H1 (cell line): ENCODE results near the gene ZDHHC1. TPM values are rescaled to one million over a fixed set of nuclear protein-coding genes. Genes with fewer than 3 reads are reported as not detected.

ENCODE experiments used
- CTCF ChIA-PET: fragments of 300-600 bp; sonication (Branson Sonifier 250); formaldehyde crosslinking; loops from one replicate; lab custom pipeline; 2021; ENCODE audit not compliant: partially characterized antibody; lab: Charles Lee
- POLR2A ChIA-PET: fragments of 300-600 bp; sonication (Branson Sonifier 250); formaldehyde crosslinking; loops from one replicate; lab custom pipeline; 2021; ENCODE audit warnings: inconsistent platforms; ENCODE audit not compliant: partially characterized antibody; lab: Charles Lee
- DNase-seq, 2 experiments: peaks; one replicate each; pipeline versions ENCODE4 v3.0.0 to v3.0.0-alpha.2; 2010 to 2022; ENCODE audit warnings: low spot score in 2 of 2, low read depth in 1 of 2, mixed read lengths in 1 of 2
- FAIRE-seq: peaks from 2 replicates; lab custom pipeline; 2011; peaks lifted over from hg19 to GRCh38; lab: Jason Lieb, UNC
- H2AFZ ChIP-seq: 2 replicates; pipeline ENCODE4 v1.8.1; 2012; ENCODE audit warnings: low read length, inconsistent platforms
- H2AK5ac ChIP-seq: 2 replicates; pipeline ENCODE4 v1.6.1; 2013; ENCODE audit warnings: low read depth, low read length
- H2BK120ac ChIP-seq: replicated peaks from 2 replicates; pipeline ENCODE3; 2013; ENCODE audit warnings: low read depth, low read length, inconsistent platforms
- H2BK12ac ChIP-seq: 2 replicates; pipeline ENCODE4 v1.6.1; 2013; ENCODE audit warnings: low read depth, low read length
- H2BK15ac ChIP-seq: 2 replicates; pipeline ENCODE4 v1.6.1; 2013; ENCODE audit warnings: low read length
- H2BK20ac ChIP-seq: 2 replicates; pipeline ENCODE4 v1.6.1; 2013; ENCODE audit warnings: low read length
- H2BK5ac ChIP-seq: 2 replicates; pipeline ENCODE4 v1.6.1; 2013; ENCODE audit warnings: low read depth, low read length
- H3K14ac ChIP-seq: 2 replicates; pipeline ENCODE4 v1.6.1; 2013; ENCODE audit warnings: inconsistent platforms; ENCODE audit not compliant: insufficient read length
- H3K18ac ChIP-seq: 2 replicates; pipeline ENCODE4 v1.6.1; 2013; ENCODE audit warnings: low read length; ENCODE audit errors: extremely low read depth
- H3K23ac ChIP-seq: 2 replicates; pipeline ENCODE4 v1.6.1; 2013; ENCODE audit warnings: inconsistent platforms; ENCODE audit not compliant: insufficient read length
- H3K23me2 ChIP-seq: 2 replicates; pipeline ENCODE4 v1.6.1; 2013; ENCODE audit warnings: low read depth, low read length
- H3K27ac ChIP-seq: 2 replicates; pipeline ENCODE4 v1.6.1; 2011; ENCODE audit warnings: low read depth, low read length, inconsistent platforms
- H3K27me3 ChIP-seq, 4 experiments: replicated peaks in 1 of 4; 1 replicate in 1 of 4; 2 replicates in 3 of 4; pipeline versions ENCODE4 v1.6.1 to v1.8.1; 2011 to 2013; ENCODE audit warnings: low read length in 3 of 4, mild to moderate bottlenecking in 3 of 4, inconsistent platforms in 2 of 4, mixed read lengths in 2 of 4, moderate library complexity in 1 of 4; ENCODE audit not compliant: control insufficient read depth in 3 of 4, insufficient read depth in 3 of 4; ENCODE audit errors: extremely low read depth in 1 of 4
- H3K36me3 ChIP-seq, 4 experiments: 2 replicates each; pipeline versions ENCODE4 v1.6.1 to v1.8.1; 2011 to 2013; ENCODE audit warnings: mild to moderate bottlenecking in 4 of 4, low read length in 3 of 4, moderate library complexity in 2 of 4, control low read depth in 1 of 4, inconsistent platforms in 1 of 4; ENCODE audit not compliant: insufficient read depth in 4 of 4, control insufficient read depth in 2 of 4
- H3K4ac ChIP-seq: replicated peaks from 2 replicates; pipeline ENCODE3; 2013; ENCODE audit warnings: low read length, low read depth, mixed read lengths, inconsistent platforms; ENCODE audit not compliant: insufficient read length
- H3K4me1 ChIP-seq, 4 experiments: replicated peaks in 1 of 4; 1 replicate in 1 of 4; 2 replicates in 3 of 4; pipeline versions ENCODE4 v1.6.1 to v1.8.1; 2011 to 2013; ENCODE audit warnings: low read length in 3 of 4, inconsistent platforms in 2 of 4, mixed read lengths in 1 of 4; ENCODE audit not compliant: insufficient read depth in 4 of 4, control insufficient read depth in 3 of 4
- H3K4me2 ChIP-seq, 2 experiments: 2 replicates each; pipeline versions ENCODE4 v1.6.1 to v1.8.1; 2011 to 2013; ENCODE audit warnings: low read depth in 2 of 2, low read length in 2 of 2, control low read depth in 1 of 2, inconsistent platforms in 1 of 2, mild to moderate bottlenecking in 1 of 2; ENCODE audit not compliant: insufficient read depth in 1 of 2
- H3K4me3 ChIP-seq, 4 experiments: fragments of 200-600, 300-600 bp in 1 of 4; sonication (generic), shearing (Covaris generic), sonication (Bioruptor Twin) in 1 of 4; 2 replicates each; pipeline versions ENCODE4 v1.5.1 to v1.8.1; 2011 to 2016; ENCODE audit warnings: low read length in 4 of 4, low read depth in 3 of 4, control low read depth in 2 of 4, inconsistent platforms in 2 of 4, mild to moderate bottlenecking in 2 of 4, mixed read lengths in 1 of 4, moderate library complexity in 1 of 4; ENCODE audit not compliant: insufficient read depth in 2 of 4; ENCODE audit errors: extremely low read depth in 1 of 4
- H3K56ac ChIP-seq: replicated peaks from 2 replicates; pipeline ENCODE3; 2013; ENCODE audit warnings: low read depth, mild to moderate bottlenecking, mixed read lengths, low read length, inconsistent platforms; ENCODE audit not compliant: insufficient read length
- H3K79me1 ChIP-seq: 2 replicates; pipeline ENCODE4 v1.6.1; 2013; ENCODE audit warnings: low read depth, low read length, control low read depth
- H3K79me2 ChIP-seq, 2 experiments: 2 replicates each; pipeline versions ENCODE4 v1.6.1 to v1.8.1; 2012 to 2013; ENCODE audit warnings: low read length in 2 of 2, mild to moderate bottlenecking in 2 of 2, inconsistent platforms in 1 of 2; ENCODE audit not compliant: insufficient read depth in 2 of 2, control insufficient read depth in 1 of 2
- H3K9ac ChIP-seq, 4 experiments: replicated peaks in 1 of 4; 1 replicate in 1 of 4; 2 replicates in 3 of 4; pipeline versions ENCODE4 v1.6.1 to v1.8.1; 2011 to 2013; ENCODE audit warnings: low read depth in 3 of 4, low read length in 3 of 4, control low read depth in 2 of 4, mild to moderate bottlenecking in 2 of 4, moderate library complexity in 2 of 4, inconsistent platforms in 1 of 4; ENCODE audit errors: extremely low read depth in 1 of 4
- H3K9me3 ChIP-seq, 2 experiments: 2 replicates each; pipeline versions ENCODE4 v1.6.1 to v1.8.1; 2012 to 2013; ENCODE audit warnings: mild to moderate bottlenecking in 2 of 2, moderate library complexity in 2 of 2, control low read depth in 1 of 2, inconsistent platforms in 1 of 2, low read depth in 1 of 2, low read length in 1 of 2, mixed read lengths in 1 of 2; ENCODE audit not compliant: insufficient read depth in 2 of 2
- H4K20me1 ChIP-seq, 2 experiments: replicated peaks in 1 of 2; 2 replicates each; pipeline versions ENCODE3 to v1.8.1; 2011 to 2013; ENCODE audit warnings: inconsistent platforms in 2 of 2, low read length in 2 of 2, mild to moderate bottlenecking in 1 of 2; ENCODE audit not compliant: insufficient read depth in 2 of 2, control insufficient read depth in 1 of 2
- H4K5ac ChIP-seq: 2 replicates; pipeline ENCODE4 v1.6.1; 2013; ENCODE audit warnings: low read length, low read depth, mixed read lengths, inconsistent platforms; ENCODE audit not compliant: insufficient read length
- H4K8ac ChIP-seq: 2 replicates; pipeline ENCODE4 v1.8.0; 2013; ENCODE audit warnings: mild to moderate bottlenecking, moderate library complexity, low read length, inconsistent platforms; ENCODE audit not compliant: insufficient read depth; ENCODE audit errors: extremely low read depth
- H4K91ac ChIP-seq: replicated peaks from 2 replicates; pipeline ENCODE3; 2013; ENCODE audit warnings: low read length, mixed read lengths, inconsistent platforms; ENCODE audit not compliant: insufficient read length
- BACH1 ChIP-seq: IDR thresholded peaks from 2 replicates; pipeline ENCODE4 v1.6.1; 2012; ENCODE audit warnings: low read length, improper control_type of control experiment
- CREB1 ChIP-seq: IDR thresholded peaks from 2 replicates; pipeline ENCODE4 v1.6.1; 2012; ENCODE audit warnings: inconsistent platforms
- GTF2F1 ChIP-seq: IDR thresholded peaks from 2 replicates; pipeline ENCODE4 v1.6.1; 2012; ENCODE audit warnings: low read depth, low read length, improper control_type of control experiment, borderline replicate concordance
- MAFK ChIP-seq: IDR thresholded peaks from 2 replicates; pipeline ENCODE4 v1.6.1; 2012; ENCODE audit warnings: low read depth, mild to moderate bottlenecking, improper control_type of control experiment, low read length
- SIRT6 ChIP-seq: IDR thresholded peaks from one replicate; pipeline ENCODE4 v1.7.1; 2012; ENCODE audit warnings: low read length, inconsistent platforms
- SP4 ChIP-seq: IDR thresholded peaks from 2 replicates; pipeline ENCODE4 v1.6.1; 2012; ENCODE audit warnings: low read length, inconsistent platforms
- YY1 ChIP-seq: IDR thresholded peaks from 2 replicates; pipeline ENCODE4 v1.6.1; 2011; ENCODE audit warnings: low read depth, mild to moderate bottlenecking, low read length
- WGBS, 2 experiments: shearing (Covaris generic) in 1 of 2; methylation state at CpG; one replicate each; pipeline versions ENCODE4 v1.1.6 to v1.1.7; 2013 to 2015; ENCODE audit warnings: low lambda C conversion rate in 2 of 2, mixed read lengths in 2 of 2, inconsistent platforms in 1 of 2, low coverage in 1 of 2, missing lambda C conversion rate in 1 of 2; ENCODE audit not compliant: insufficient replicate concordance in 2 of 2, insufficient coverage in 1 of 2, insufficient read length in 1 of 2; ENCODE audit errors: extremely low coverage in 1 of 2, missing lambda C conversion rate in 1 of 2; 5-methylcytosine and 5-hydroxymethylcytosine counted together
- polyA plus RNA-seq, 7 experiments: library from polyadenylated mRNA; depleted of rRNA in 3 of 7; stranded (reverse) in 5 of 7; unstranded in 2 of 7; fragments of >200 nt in 5 of 7; fragments of 200-250 nt in 2 of 7; gene quantifications; 1 replicate in 5 of 7; 2 replicates in 1 of 7; 4 replicates in 1 of 7; pipeline versions ENCODE4 v1.2.1 to v1.2.3, GENCODE V29; 2011 to 2013; ENCODE audit warnings: missing spikeins in 2 of 7, mixed read lengths in 2 of 7
- total RNA-seq: library from RNA; stranded (reverse); fragmentation: NEBNext Ultra II Directional; extraction: Animal tissue kit (Norgen Biotek cat#: 25700); gene quantifications from 2 replicates; pipeline ENCODE4 v1.2.1, GENCODE V29; 2021
- TF ChIP-seq, protein P1 (sequence below): IDR thresholded peaks from 2 replicates; pipeline ENCODE4 v1.6.1; 2012; ENCODE audit warnings: low read length, inconsistent platforms

The ZDHHC1 gene
- total and polyA plus RNA-seq, 2 of the 8 experiments (the other 6 are each of a cell fraction or from before 2014, with no cell fraction given), result 3.1 to 4.9 TPM

DNA sequence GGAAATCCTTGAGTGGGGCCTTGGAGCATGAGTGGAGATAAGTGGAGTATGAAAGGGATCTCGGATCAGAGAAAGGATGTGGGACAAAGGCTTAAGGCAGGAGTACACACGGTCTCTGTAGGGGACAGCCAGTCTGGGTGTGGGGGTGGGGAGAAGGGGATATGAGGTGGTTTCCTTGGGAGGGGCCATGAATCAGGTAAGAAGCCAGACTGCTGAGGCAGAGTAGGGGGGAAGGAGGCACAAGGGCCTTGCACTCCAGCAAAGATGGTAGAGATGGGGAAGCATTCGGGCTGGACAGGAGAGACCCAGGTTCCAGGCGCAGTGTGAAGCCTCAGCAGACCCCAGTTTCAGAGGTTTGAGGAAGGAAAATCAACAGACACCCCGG is 16.2 kb upstream of the ZDHHC1 start:
- Histone ChIP-seq H2BK120ac (peak overlapping the region; percentile 81), H2AK5ac (no peak overlapping the region), H3K14ac (no peak overlapping the region), H4K91ac (peak overlapping the region; percentile 81), H2BK12ac (peak overlapping the region; percentile 18; the same call in 1 of the 2 replicates), H3K79me2 (no peaks in the 10 kb centered on the region; a peak in 1 of 4 replicates), H3K4ac (peak overlapping the region; percentile 84), H3K4me1 (peaks cover 0 to 37% (median 30%) of the 10 kb centered on the region in 4 experiments; a peak in 6 of 7 replicates), H3K56ac (peak overlapping the region; percentile 56), H3K79me1 (peaks cover 10% of the 10 kb centered on the region; the same call in 1 of the 2 replicates), H3K9ac (peak overlapping the region in 2 of 4 experiments; percentile 16 to 36; a peak in 3 of 7 replicates), H4K8ac (0 out of 2 replicates have a peak overlapping the region, but pooled peaks have one; percentile 77), H3K9me3 (no peaks in the 10 kb centered on the region), H3K18ac (peak overlapping the region; percentile 88; the same call in 1 of the 2 replicates), H3K4me3 (peak overlapping the region; percentile 4 to 86 (median 11); a peak in 5 of 8 replicates), H2BK15ac (peak overlapping the region; percentile 83; the same call in 1 of the 2 replicates), H3K23ac (no peak overlapping the region), H2AFZ (no peak overlapping the region), H2BK5ac (peak overlapping the region; percentile 72; the same call in 1 of the 2 replicates), H3K4me2 (peak overlapping the region; percentile 55 to 87), H4K20me1 (peaks cover 0 to 6% of the 10 kb centered on the region in 2 experiments), H3K23me2 (peaks cover 17% of the 10 kb centered on the region; the same call in 1 of the 2 replicates), H4K5ac (peak overlapping the region; percentile 44), H3K27me3 (peaks cover 0 to 19% (median 15%) of the 10 kb centered on the region in 4 experiments; a peak in 6 of 7 replicates), H3K27ac (peak overlapping the region; percentile 60; the same call in 1 of the 2 replicates), H2BK20ac (peak overlapping the region; percentile 48; the same call in 1 of the 2 replicates), H3K36me3 (peaks cover under 1 to 9% (median 5%) of the 10 kb centered on the region in 4 experiments; a peak in 5 of 8 replicates)
- CTCF ChIA-PET, result interaction anchor here (0.8 to 28.4 kb wide), 7 partner anchors 7 to 167 kb away, joined by 4 to 683 read pairs (median 11); no protein-coding TSS in a partner anchor
- FAIRE-seq, result no peak
- POLR2A ChIA-PET, result interaction anchor here (0.6 to 7.3 kb wide), 8 partner anchors 8 to 105 kb away, joined by 3 to 67 read pairs (median 3); partner anchors contain the start of gene TPPP3
- no peak for DNase-seq
- 78% methylated on average over 5 of the region's 5 CpGs; no CpG with 5 or more reads in 1 of the 2 experiments for WGBS, 2 experiments
- TF ChIP-seq MAFK (no peak), SIRT6 (no peak), CREB1 (no peak), YY1 (no peak), BACH1 (no peak), SP4 (no peak), GTF2F1 (no peak)
- TF ChIP-seq, protein P1, sequence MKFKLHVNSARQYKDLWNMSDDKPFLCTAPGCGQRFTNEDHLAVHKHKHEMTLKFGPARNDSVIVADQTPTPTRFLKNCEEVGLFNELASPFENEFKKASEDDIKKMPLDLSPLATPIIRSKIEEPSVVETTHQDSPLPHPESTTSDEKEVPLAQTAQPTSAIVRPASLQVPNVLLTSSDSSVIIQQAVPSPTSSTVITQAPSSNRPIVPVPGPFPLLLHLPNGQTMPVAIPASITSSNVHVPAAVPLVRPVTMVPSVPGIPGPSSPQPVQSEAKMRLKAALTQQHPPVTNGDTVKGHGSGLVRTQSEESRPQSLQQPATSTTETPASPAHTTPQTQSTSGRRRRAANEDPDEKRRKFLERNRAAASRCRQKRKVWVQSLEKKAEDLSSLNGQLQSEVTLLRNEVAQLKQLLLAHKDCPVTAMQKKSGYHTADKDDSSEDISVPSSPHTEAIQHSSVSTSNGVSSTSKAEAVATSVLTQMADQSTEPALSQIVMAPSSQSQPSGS, result no peak
